Measurements from ENCODE around the gene USP20.

The USP20 gene

GRCh38 chr9:129823935-129824601, 11.2 kb upstream of the USP20 start, which contains the start of gene TOR1A:
Gene TOR1A, minus strand, starts transcription at chr9:129824136. Its CDS starts 51 bp downstream, at chr9:129824085.
- DNase-seq, result peak; percentile 98

GRCh38 chr9:129826344-129826743, 8.9 kb upstream of the USP20 start:
- peak; percentile 74 for DNase-seq

- no peak for DNase-seq
Measured at GRCh38 chr9:129826759-129827158, 8.5 kb upstream of the USP20 start.

- peak; percentile 61 for DNase-seq
Measured at GRCh38 chr9:129828051-129828450, 7.2 kb upstream of the USP20 start.

GRCh38 chr9:129828969-129829368, 6.3 kb upstream of the USP20 start:
- DNase-seq, result no peak

- DNase-seq, result no peak
Measured at GRCh38 chr9:129832982-129833381, 2.3 kb upstream of the USP20 start.

- DNase-seq, result peak; percentile 48
Measured at GRCh38 chr9:129834489-129835127, 650 bp upstream of the USP20 start.

GRCh38 chr9:129835860-129836223, 584 bp downstream of the USP20 start:
- DNase-seq, result no peak

- DNase-seq, result peak; percentile 72
Measured at GRCh38 chr9:129836311-129837007, 1.2 kb downstream of the USP20 start.

GRCh38 chr9:129838707-129839259, 3.5 kb downstream of the USP20 start:
- no peak for DNase-seq

- no peak for DNase-seq
Measured at GRCh38 chr9:129839324-129840023, 4.2 kb downstream of the USP20 start.

GRCh38 chr9:129840034-129840433, 4.8 kb downstream of the USP20 start:
- no peak for DNase-seq

- DNase-seq, result no peak
Measured at GRCh38 chr9:129841071-129841470, 5.8 kb downstream of the USP20 start.

GRCh38 chr9:129845373-129845772, 10.1 kb downstream of the USP20 start:
- no peak for DNase-seq

GRCh38 chr9:129848712-129849441, 13.6 kb downstream of the USP20 start:
- no peak for DNase-seq

- no peak for DNase-seq
Measured at GRCh38 chr9:129849901-129850300, 14.6 kb downstream of the USP20 start.

- no peak for DNase-seq
Measured at GRCh38 chr9:129850821-129851550, 15.7 kb downstream of the USP20 start.

GRCh38 chr9:129851821-129852220, 16.6 kb downstream of the USP20 start:
- no peak for DNase-seq

GRCh38 chr9:129852579-129852978, 17.3 kb downstream of the USP20 start:
- no peak for DNase-seq

GRCh38 chr9:129853614-129854013, 18.4 kb downstream of the USP20 start:
- no peak for DNase-seq

GRCh38 chr9:129854588-129855110, 19.4 kb downstream of the USP20 start:
- no peak for DNase-seq
